ENCODE data around the gene CCDC184.

GRCh38 chr12:48176417-48176751 lies 7.1 kb upstream of the CCDC184 start:
- TF ChIP-seq CTCF (IDR thresholded peaks at IDR 0.05) = no peak
- no peak for TF ChIP-seq ZFX (IDR thresholded peaks at IDR 0.05; ENCODE audit: borderline replicate concordance)

Measured in 22Rv1 (cell line).